ENCODE data around the gene TMSB4X. TPM values are rescaled to one million over a fixed set of nuclear protein-coding genes. Genes with fewer than 3 reads are reported as not detected.
"Not testable (repeated sequence)": the region's sequence is repeated elsewhere in the genome, so short reads cannot be mapped to it uniquely, and the experiment has no call there.

The TMSB4X gene
- total RNA-seq, 4 donors from 2014 or later = 3,072 to 3,725 (median 3,326) TPM

GRCh38 chrX:12956704-12957534, 18.0 kb upstream of the TMSB4X start:
- H3K9me3 ChIP-seq = no peaks in the 10 kb centered on the region
- intact Hi-C loops (cut with DNase I) = no loop called here
- no peaks in the 10 kb centered on the region for H3K36me3 ChIP-seq
- DNase-seq (ENCODE audit: extremely low spot score) = no peak
- peak overlapping the region in 1 of 4 donors; percentile 7 for H3K4me3 ChIP-seq
- peaks cover 9 to 13% (median 11%) of the 10 kb centered on the region in 4 donors for H3K4me1 ChIP-seq
- 67% methylated on average over 8 of the region's 8 CpGs for WGBS
- H3K27ac ChIP-seq (replicated peaks in 1 of 4) = peak overlapping the region; percentile 38 to 71 (median 58)
- H3K27me3 ChIP-seq = no peaks in the 10 kb centered on the region
- TF ChIP-seq POLR2A (IDR thresholded peaks at IDR 0.05; ENCODE audit: low read depth) (no peak), POLR2AphosphoS5 (IDR thresholded peaks at IDR 0.05) (peak in 1 of 2 donors; percentile 6)

- TF ChIP-seq CTCF (IDR thresholded peaks at IDR 0.05) = no peak
- Histone ChIP-seq H3K4me3 (no peak overlapping the region), H3K27ac (replicated peaks in 1 of 4) (no peak overlapping the region), H3K4me1 (peaks cover 9 to 13% (median 11%) of the 10 kb centered on the region in 4 donors), H3K9me3 (no peaks in the 10 kb centered on the region), H3K36me3 (no peaks in the 10 kb centered on the region), H3K27me3 (no peaks in the 10 kb centered on the region)
- WGBS = 63% methylated on average over 5 of the region's 5 CpGs
- no peak for DNase-seq (ENCODE audit: extremely low spot score)
- intact Hi-C loops (cut with DNase I) = no loop called here
These were observed 16.9 kb upstream of the TMSB4X start for GRCh38 chrX:12958059-12958458.

GRCh38 chrX:12958461-12958860, 16.4 kb upstream of the TMSB4X start:
- 95% methylated on average over 4 of the region's 4 CpGs for WGBS
- intact Hi-C loops (cut with DNase I) = no loop called here
- H3K36me3 ChIP-seq = no peaks in the 10 kb centered on the region
- DNase-seq (ENCODE audit: extremely low spot score) = no peak
- H3K27me3 ChIP-seq = no peaks in the 10 kb centered on the region
- no peak overlapping the region for H3K27ac ChIP-seq (replicated peaks in 1 of 4)
- peaks cover 9 to 13% (median 11%) of the 10 kb centered on the region in 4 donors for H3K4me1 ChIP-seq
- H3K4me3 ChIP-seq = no peak overlapping the region
- no peak for TF ChIP-seq EP300 (IDR thresholded peaks at IDR 0.05)
- TF ChIP-seq POLR2AphosphoS5 (IDR thresholded peaks at IDR 0.05) = no peak
- no peak for TF ChIP-seq CTCF (IDR thresholded peaks at IDR 0.05)
- TF ChIP-seq POLR2A (IDR thresholded peaks at IDR 0.05; ENCODE audit: low read depth) = no peak
- H3K9me3 ChIP-seq = no peaks in the 10 kb centered on the region

- Histone ChIP-seq H3K27me3 (no peaks in the 10 kb centered on the region), H3K27ac (replicated peaks in 1 of 4) (no peak overlapping the region), H3K9me3 (no peaks in the 10 kb centered on the region), H3K36me3 (no peaks in the 10 kb centered on the region), H3K4me3 (no peak overlapping the region), H3K4me1 (peaks cover 1 to 7% (median 4%) of the 10 kb centered on the region in 4 donors)
- no peak for DNase-seq (ENCODE audit: extremely low spot score)
- WGBS = 76% methylated on average over 2 of the region's 2 CpGs
- intact Hi-C loops (cut with DNase I) = no loop called here
- TF ChIP-seq EP300 (IDR thresholded peaks at IDR 0.05) (no peak), CTCF (IDR thresholded peaks at IDR 0.05) (no peak), POLR2A (IDR thresholded peaks at IDR 0.05; ENCODE audit: low read depth) (no peak), POLR2AphosphoS5 (IDR thresholded peaks at IDR 0.05) (no peak)
These were observed 13.7 kb upstream of the TMSB4X start for GRCh38 chrX:12961196-12961718.

GRCh38 chrX:12962041-12962504, 12.8 kb upstream of the TMSB4X start:
- H3K27me3 ChIP-seq = no peaks in the 10 kb centered on the region
- H3K36me3 ChIP-seq = no peaks in the 10 kb centered on the region
- no peak overlapping the region for H3K27ac ChIP-seq (replicated peaks in 1 of 4)
- H3K4me3 ChIP-seq = no peak overlapping the region
- 79% methylated on average over 4 of the region's 4 CpGs for WGBS
- H3K9me3 ChIP-seq = no peaks in the 10 kb centered on the region
- intact Hi-C loops (cut with DNase I) = no loop called here
- no peak for TF ChIP-seq EP300 (IDR thresholded peaks at IDR 0.05)
- no peak for DNase-seq (ENCODE audit: extremely low spot score)
- no peaks in the 10 kb centered on the region for H3K4me1 ChIP-seq

- H3K4me3 ChIP-seq; DNase-seq (ENCODE audit: extremely low spot score); H3K36me3 ChIP-seq; H3K27ac ChIP-seq (replicated peaks in 1 of 4); intact Hi-C loops (cut with DNase I); H3K27me3 ChIP-seq; H3K4me1 ChIP-seq; H3K9me3 ChIP-seq: not testable (repeated sequence)
- WGBS = 94% methylated on average over 14 of the region's 52 CpGs
These were observed 11.6 kb upstream of the TMSB4X start for GRCh38 chrX:12963210-12963850.
